Measurements from ENCODE around the gene TMEM63C.

Gene TMEM63C

DNA sequence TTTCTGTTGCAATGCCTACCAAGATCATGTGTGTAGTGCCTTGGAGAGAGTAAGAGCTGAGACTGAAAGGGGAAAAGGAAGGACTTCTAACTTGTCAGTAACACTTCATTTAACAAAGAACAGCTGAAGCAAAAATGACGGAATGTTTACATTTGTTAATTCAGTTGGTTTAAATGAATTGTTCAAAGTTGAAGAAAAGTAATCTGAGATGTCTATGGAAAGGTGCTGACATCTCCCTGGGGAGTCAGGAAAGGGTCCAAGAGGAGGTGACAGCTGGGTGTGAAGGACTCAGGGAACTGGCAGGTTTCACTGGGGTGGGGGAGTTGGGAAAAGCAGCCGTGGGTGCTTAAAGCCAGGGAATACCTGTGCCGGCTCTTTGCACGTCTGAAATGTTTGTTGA lies 7.9 kb downstream of the TMEM63C start:
- Histone ChIP-seq H3K27me3 (ENCODE audit: low read length) (no peaks in the 10 kb centered on the region), H3K27ac (ENCODE audit: low read depth, low read length) (no peak overlapping the region), H2AFZ (ENCODE audit: low read depth, low read length, severe bottlenecking) (no peak overlapping the region), H3K79me2 (ENCODE audit: insufficient read depth, low read length) (no peaks in the 10 kb centered on the region), H3K9me2 (replicated peaks; ENCODE audit: insufficient read depth, low read length) (no peaks in the 10 kb centered on the region), H3F3A (ENCODE audit: insufficient read depth) (no peaks in the 10 kb centered on the region), H3K9me3 (ENCODE audit: insufficient read depth, low read length) (no peaks in the 10 kb centered on the region), H3K4me2 (ENCODE audit: low read depth, low read length, poor library complexity, severe bottlenecking) (no peak overlapping the region), H3K36me3 (ENCODE audit: low read length) (no peaks in the 10 kb centered on the region), H3K4me3 (ENCODE audit: insufficient read depth, low read length, poor library complexity, severe bottlenecking) (no peak overlapping the region), H3K9ac (ENCODE audit: low read length) (no peak overlapping the region), H4K20me1 (ENCODE audit: low read depth, low read length) (peaks cover 5% of the 10 kb centered on the region; the same call in 1 of the 2 replicates)
- TF ChIP-seq, protein P1, sequence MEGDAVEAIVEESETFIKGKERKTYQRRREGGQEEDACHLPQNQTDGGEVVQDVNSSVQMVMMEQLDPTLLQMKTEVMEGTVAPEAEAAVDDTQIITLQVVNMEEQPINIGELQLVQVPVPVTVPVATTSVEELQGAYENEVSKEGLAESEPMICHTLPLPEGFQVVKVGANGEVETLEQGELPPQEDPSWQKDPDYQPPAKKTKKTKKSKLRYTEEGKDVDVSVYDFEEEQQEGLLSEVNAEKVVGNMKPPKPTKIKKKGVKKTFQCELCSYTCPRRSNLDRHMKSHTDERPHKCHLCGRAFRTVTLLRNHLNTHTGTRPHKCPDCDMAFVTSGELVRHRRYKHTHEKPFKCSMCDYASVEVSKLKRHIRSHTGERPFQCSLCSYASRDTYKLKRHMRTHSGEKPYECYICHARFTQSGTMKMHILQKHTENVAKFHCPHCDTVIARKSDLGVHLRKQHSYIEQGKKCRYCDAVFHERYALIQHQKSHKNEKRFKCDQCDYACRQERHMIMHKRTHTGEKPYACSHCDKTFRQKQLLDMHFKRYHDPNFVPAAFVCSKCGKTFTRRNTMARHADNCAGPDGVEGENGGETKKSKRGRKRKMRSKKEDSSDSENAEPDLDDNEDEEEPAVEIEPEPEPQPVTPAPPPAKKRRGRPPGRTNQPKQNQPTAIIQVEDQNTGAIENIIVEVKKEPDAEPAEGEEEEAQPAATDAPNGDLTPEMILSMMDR (IDR thresholded peaks at IDR 0.05; ENCODE audit: insufficient read depth, low read length, poor library complexity, severe bottlenecking): no peak
- no peak for TF ChIP-seq EZH2phosphoT487 (conservative IDR thresholded peaks at IDR 0.05; ENCODE audit: low read length)

DNA sequence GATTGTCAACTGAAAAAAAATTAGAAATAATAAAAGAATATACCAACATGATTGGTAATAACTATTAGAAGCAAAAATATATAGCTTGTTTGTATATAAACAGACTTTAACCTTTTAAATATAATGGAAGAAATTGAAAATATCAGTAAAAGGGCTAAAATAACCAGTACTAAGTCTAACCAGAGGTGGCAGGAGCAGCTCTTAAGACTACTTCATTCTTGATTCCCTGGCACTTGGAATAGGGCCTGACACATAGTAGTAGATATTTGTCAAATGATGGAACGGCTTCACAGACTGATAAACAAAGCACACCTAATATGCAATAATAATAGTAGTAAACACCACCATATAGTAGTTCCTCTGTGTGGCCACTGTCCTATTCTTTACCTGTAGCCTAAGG lies 9.4 kb downstream of the TMEM63C start:
- Histone ChIP-seq H3K9me3 (ENCODE audit: insufficient read depth, low read length) (no peaks in the 10 kb centered on the region), H3K27me3 (ENCODE audit: low read length) (no peaks in the 10 kb centered on the region), H3K9ac (ENCODE audit: low read length) (no peak overlapping the region), H3K79me2 (ENCODE audit: insufficient read depth, low read length) (no peaks in the 10 kb centered on the region), H2AFZ (ENCODE audit: low read depth, low read length, severe bottlenecking) (no peak overlapping the region), H3K9me2 (replicated peaks; ENCODE audit: insufficient read depth, low read length) (no peaks in the 10 kb centered on the region), H3K4me2 (ENCODE audit: low read depth, low read length, poor library complexity, severe bottlenecking) (no peak overlapping the region), H4K20me1 (ENCODE audit: low read depth, low read length) (peaks cover 5% of the 10 kb centered on the region; the same call in 1 of the 2 replicates), H3K4me3 (ENCODE audit: insufficient read depth, low read length, poor library complexity, severe bottlenecking) (no peak overlapping the region), H3K36me3 (ENCODE audit: low read length) (no peaks in the 10 kb centered on the region), H3F3A (ENCODE audit: insufficient read depth) (no peaks in the 10 kb centered on the region), H3K27ac (ENCODE audit: low read depth, low read length) (no peak overlapping the region)
- no peak for TF ChIP-seq EZH2phosphoT487 (conservative IDR thresholded peaks at IDR 0.05; ENCODE audit: low read length)
- TF ChIP-seq, protein P1 (IDR thresholded peaks at IDR 0.05; ENCODE audit: insufficient read depth, low read length, poor library complexity, severe bottlenecking): no peak

DNA sequence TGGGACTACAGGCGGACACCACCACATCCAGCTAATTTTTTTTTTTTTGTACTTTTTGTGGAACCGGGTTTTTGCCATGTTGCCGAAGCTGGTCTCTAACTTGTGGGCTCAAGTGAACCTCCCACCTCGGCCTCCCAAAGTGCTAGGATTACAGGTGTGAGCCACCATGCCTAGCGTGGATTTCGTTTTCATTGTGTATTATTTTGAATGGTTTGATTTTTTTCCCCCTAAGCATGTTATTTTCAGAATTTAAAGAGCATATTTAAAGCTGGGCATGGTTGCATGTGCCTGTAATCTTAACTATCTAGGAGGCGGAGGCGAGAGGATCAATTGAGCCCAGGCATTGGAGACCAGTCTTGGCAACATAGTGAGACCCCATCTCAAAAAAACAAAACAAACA lies 13.1 kb downstream of the TMEM63C start:
- Histone ChIP-seq H3K9me2 (replicated peaks; ENCODE audit: insufficient read depth, low read length) (no peaks in the 10 kb centered on the region), H3K79me2 (ENCODE audit: insufficient read depth, low read length) (no peaks in the 10 kb centered on the region), H2AFZ (ENCODE audit: low read depth, low read length, severe bottlenecking) (no peak overlapping the region), H4K20me1 (ENCODE audit: low read depth, low read length) (peaks cover 5% of the 10 kb centered on the region; the same call in 1 of the 2 replicates), H3K27ac (ENCODE audit: low read depth, low read length) (no peak overlapping the region), H3K4me3 (ENCODE audit: insufficient read depth, low read length, poor library complexity, severe bottlenecking) (no peak overlapping the region), H3K36me3 (ENCODE audit: low read length) (no peaks in the 10 kb centered on the region), H3K9me3 (ENCODE audit: insufficient read depth, low read length) (no peaks in the 10 kb centered on the region), H3K4me2 (ENCODE audit: low read depth, low read length, poor library complexity, severe bottlenecking) (no peak overlapping the region), H3F3A (ENCODE audit: insufficient read depth) (no peaks in the 10 kb centered on the region), H3K9ac (ENCODE audit: low read length) (no peak overlapping the region), H3K27me3 (ENCODE audit: low read length) (no peaks in the 10 kb centered on the region)
- no peak for TF ChIP-seq EZH2phosphoT487 (conservative IDR thresholded peaks at IDR 0.05; ENCODE audit: low read length)
- TF ChIP-seq, protein P1 (IDR thresholded peaks at IDR 0.05; ENCODE audit: insufficient read depth, low read length, poor library complexity, severe bottlenecking): no peak
